HG03135 (cell line): Measurements from ENCODE around the gene PALM.
"Not testable (repeated sequence)": the region's sequence is repeated elsewhere in the genome, so short reads cannot be mapped to it uniquely, and the experiment has no call there.

ENCODE experiments used
- ATAC-seq: cut with Tn5 transposase; IDR thresholded peaks from one replicate; pipeline ENCODE4 v1.9.1; 2021; ENCODE audit warnings: mild to moderate bottlenecking, moderate library complexity; ENCODE audit not compliant: unreplicated experiment

The PALM gene

GRCh38 chr19:703651-704446 is 4.9 kb upstream of the PALM start:
- ATAC-seq: no peak

- ATAC-seq: no peak
These were observed 4.3 kb upstream of the PALM start for GRCh38 chr19:704447-704741.

GRCh38 chr19:709196-709964 is 645 bp downstream of the PALM start:
- ATAC-seq: no peak

- ATAC-seq: no peak
These were observed 1.3 kb downstream of the PALM start for GRCh38 chr19:709965-710571.

- no peak for ATAC-seq
These were observed 2.0 kb downstream of the PALM start for GRCh38 chr19:710767-711166.

- no peak for ATAC-seq
These were observed 2.5 kb downstream of the PALM start for GRCh38 chr19:711254-711653.

GRCh38 chr19:715347-715746 is 6.6 kb downstream of the PALM start:
- ATAC-seq: no peak

- no peak for ATAC-seq
These were observed 9.7 kb downstream of the PALM start for GRCh38 chr19:718251-718951.

- ATAC-seq: no peak
These were observed 10.3 kb downstream of the PALM start for GRCh38 chr19:718991-719512.

- no peak for ATAC-seq
These were observed 11.1 kb downstream of the PALM start for GRCh38 chr19:719636-720344.

- no peak for ATAC-seq
These were observed 11.8 kb downstream of the PALM start for GRCh38 chr19:720345-721160.

GRCh38 chr19:722553-723101 is 13.9 kb downstream of the PALM start:
- ATAC-seq: no peak

- no peak for ATAC-seq
These were observed 14.5 kb downstream of the PALM start for GRCh38 chr19:723247-723646.

GRCh38 chr19:723714-724113 is 15.0 kb downstream of the PALM start:
- ATAC-seq: no peak

GRCh38 chr19:725461-726089 is 16.8 kb downstream of the PALM start:
- ATAC-seq: no peak

- no peak for ATAC-seq
These were observed 18.5 kb downstream of the PALM start for GRCh38 chr19:726993-727956.

GRCh38 chr19:728011-728410 is 19.3 kb downstream of the PALM start:
- no peak for ATAC-seq

- not testable (repeated sequence) for ATAC-seq
These were observed 20.8 kb downstream of the PALM start for GRCh38 chr19:729564-729963.
